ENCODE results near the gene TLE1. TPM values are rescaled to one million over a fixed set of nuclear protein-coding genes. Genes with fewer than 3 reads are reported as not detected.
A peak's percentile ranks its signal among the peaks of the same experiment; 100 is the strongest.

TLE1 gene
- total and polyA plus RNA-seq, 8 donors = 23.7 to 136 (median 58.7) TPM

- H3K9me3 ChIP-seq = no peaks in the 10 kb centered on the region
- H3K27me3 ChIP-seq = no peaks in the 10 kb centered on the region
- H3K36me3 ChIP-seq = peaks cover 5 to 75% (median 62%) of the 10 kb centered on the region in 4 donors
- H3K27ac ChIP-seq = no peak overlapping the region
- no peak for DNase-seq
- no peak overlapping the region for H3K4me3 ChIP-seq
- TF ChIP-seq, protein P1, sequence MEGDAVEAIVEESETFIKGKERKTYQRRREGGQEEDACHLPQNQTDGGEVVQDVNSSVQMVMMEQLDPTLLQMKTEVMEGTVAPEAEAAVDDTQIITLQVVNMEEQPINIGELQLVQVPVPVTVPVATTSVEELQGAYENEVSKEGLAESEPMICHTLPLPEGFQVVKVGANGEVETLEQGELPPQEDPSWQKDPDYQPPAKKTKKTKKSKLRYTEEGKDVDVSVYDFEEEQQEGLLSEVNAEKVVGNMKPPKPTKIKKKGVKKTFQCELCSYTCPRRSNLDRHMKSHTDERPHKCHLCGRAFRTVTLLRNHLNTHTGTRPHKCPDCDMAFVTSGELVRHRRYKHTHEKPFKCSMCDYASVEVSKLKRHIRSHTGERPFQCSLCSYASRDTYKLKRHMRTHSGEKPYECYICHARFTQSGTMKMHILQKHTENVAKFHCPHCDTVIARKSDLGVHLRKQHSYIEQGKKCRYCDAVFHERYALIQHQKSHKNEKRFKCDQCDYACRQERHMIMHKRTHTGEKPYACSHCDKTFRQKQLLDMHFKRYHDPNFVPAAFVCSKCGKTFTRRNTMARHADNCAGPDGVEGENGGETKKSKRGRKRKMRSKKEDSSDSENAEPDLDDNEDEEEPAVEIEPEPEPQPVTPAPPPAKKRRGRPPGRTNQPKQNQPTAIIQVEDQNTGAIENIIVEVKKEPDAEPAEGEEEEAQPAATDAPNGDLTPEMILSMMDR (IDR thresholded peaks at IDR 0.05) = no peak
- no peak for TF ChIP-seq POLR2AphosphoS5 (IDR thresholded peaks at IDR 0.05)
- no peak for TF ChIP-seq EP300 (IDR thresholded peaks at IDR 0.05)
- TF ChIP-seq POLR2A (IDR thresholded peaks at IDR 0.05) = no peak
- intact Hi-C loops (cut with DNase I; ENCODE audit: low total_unique reads) = no loop called here
- peaks cover 3 to 37% (median 17%) of the 10 kb centered on the region in 4 donors for H3K4me1 ChIP-seq
- WGBS, 5 donors = 51 to 77% (median 63%) methylated on average over 8 of the region's 8 CpGs
Observed at GRCh38 chr9:81605170-81605670, 84.1 kb downstream of the TLE1 start.

DNA sequence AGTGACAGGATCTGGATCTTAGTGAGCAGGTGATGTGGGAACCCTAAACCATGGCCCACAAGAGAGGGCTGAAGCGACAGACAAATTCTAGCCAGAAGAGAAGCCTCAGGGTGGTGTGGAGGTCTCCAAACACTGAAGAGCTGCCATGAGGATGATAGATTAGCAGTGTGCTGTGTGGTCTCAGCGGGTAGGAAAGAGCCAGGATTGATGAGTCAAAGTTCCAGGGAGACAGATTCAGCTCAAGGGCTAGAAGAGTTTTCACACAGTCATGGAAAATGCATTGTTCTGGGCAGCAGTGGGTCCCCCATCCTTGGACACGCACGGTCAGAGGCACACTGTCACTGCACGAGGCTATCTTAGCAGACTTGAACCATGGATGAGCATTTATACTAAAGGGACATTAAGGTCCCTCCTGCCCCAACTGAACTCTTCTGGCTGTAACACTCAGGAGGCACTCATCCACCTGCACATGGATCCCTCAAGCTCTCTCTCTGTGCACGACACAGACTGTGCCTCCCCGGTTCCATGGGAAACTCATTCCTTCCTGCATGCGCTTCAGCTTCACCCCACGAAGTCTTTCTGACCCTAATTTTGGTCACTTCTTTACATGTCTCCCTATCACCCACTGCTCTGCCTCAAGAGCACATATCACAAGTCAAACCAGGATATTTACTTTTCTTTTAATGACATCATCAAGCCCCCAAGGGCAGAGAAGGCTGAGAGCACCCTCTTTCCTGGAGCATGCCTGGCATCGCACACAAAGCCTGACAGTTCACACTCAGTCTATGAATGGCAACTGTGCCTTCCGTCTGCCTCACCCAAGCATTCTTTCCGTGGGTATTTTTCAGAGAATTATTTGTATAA, 84.8 kb downstream of the TLE1 start:
- no peak overlapping the region for H3K4me3 ChIP-seq
- 68 to 76% (median 69%) methylated on average over 12 of the region's 12 CpGs for WGBS, 5 donors
- peaks cover 3 to 37% (median 20%) of the 10 kb centered on the region in 4 donors for H3K4me1 ChIP-seq
- H3K27me3 ChIP-seq = no peaks in the 10 kb centered on the region
- intact Hi-C loops (cut with DNase I; ENCODE audit: low total_unique reads) = no loop called here
- TF ChIP-seq POLR2AphosphoS5 (IDR thresholded peaks at IDR 0.05) (no peak), POLR2A (IDR thresholded peaks at IDR 0.05) (no peak), EP300 (IDR thresholded peaks at IDR 0.05) (no peak)
- TF ChIP-seq, protein P1 (IDR thresholded peaks at IDR 0.05) = no peak
- H3K9me3 ChIP-seq = no peaks in the 10 kb centered on the region
- H3K27ac ChIP-seq = no peak overlapping the region
- peaks cover 0 to 69% (median 55%) of the 10 kb centered on the region in 4 donors for H3K36me3 ChIP-seq
- DNase-seq = peak in 1 of 2 donors; percentile 62

- Histone ChIP-seq H3K9me3 (no peaks in the 10 kb centered on the region), H3K4me1 (peaks cover 3 to 42% (median 25%) of the 10 kb centered on the region in 4 donors), H3K36me3 (peaks cover 0 to 57% (median 42%) of the 10 kb centered on the region in 4 donors), H3K4me3 (no peak overlapping the region), H3K27ac (no peak overlapping the region), H3K27me3 (no peaks in the 10 kb centered on the region)
- WGBS, 5 donors = 84 to 91% (median 89%) methylated on average over 6 of the region's 6 CpGs
- TF ChIP-seq, protein P1 (IDR thresholded peaks at IDR 0.05) = no peak
- TF ChIP-seq POLR2AphosphoS5 (IDR thresholded peaks at IDR 0.05) (no peak), POLR2A (IDR thresholded peaks at IDR 0.05) (no peak), EP300 (IDR thresholded peaks at IDR 0.05) (no peak)
- intact Hi-C loops (cut with DNase I; ENCODE audit: low total_unique reads) = no loop called here
- no peak for DNase-seq
Observed at GRCh38 chr9:81602887-81603680, 86.3 kb downstream of the TLE1 start.

Data from stomach (tissue), 9 donors.